ENCODE data around the gene TMEM107. TPM values are rescaled to one million over a fixed set of nuclear protein-coding genes. Genes with fewer than 3 reads are reported as not detected.

The TMEM107 gene
- total RNA-seq, 1 donor, result 8.3 TPM

- peak; percentile 97 for DNase-seq (ENCODE audit: insufficient read length, low spot score, missing footprints)
- peaks cover 44% of the 10 kb centered on the region for H3K36me3 ChIP-seq (ENCODE audit: insufficient read depth, low read length)
- TF ChIP-seq, protein P1, sequence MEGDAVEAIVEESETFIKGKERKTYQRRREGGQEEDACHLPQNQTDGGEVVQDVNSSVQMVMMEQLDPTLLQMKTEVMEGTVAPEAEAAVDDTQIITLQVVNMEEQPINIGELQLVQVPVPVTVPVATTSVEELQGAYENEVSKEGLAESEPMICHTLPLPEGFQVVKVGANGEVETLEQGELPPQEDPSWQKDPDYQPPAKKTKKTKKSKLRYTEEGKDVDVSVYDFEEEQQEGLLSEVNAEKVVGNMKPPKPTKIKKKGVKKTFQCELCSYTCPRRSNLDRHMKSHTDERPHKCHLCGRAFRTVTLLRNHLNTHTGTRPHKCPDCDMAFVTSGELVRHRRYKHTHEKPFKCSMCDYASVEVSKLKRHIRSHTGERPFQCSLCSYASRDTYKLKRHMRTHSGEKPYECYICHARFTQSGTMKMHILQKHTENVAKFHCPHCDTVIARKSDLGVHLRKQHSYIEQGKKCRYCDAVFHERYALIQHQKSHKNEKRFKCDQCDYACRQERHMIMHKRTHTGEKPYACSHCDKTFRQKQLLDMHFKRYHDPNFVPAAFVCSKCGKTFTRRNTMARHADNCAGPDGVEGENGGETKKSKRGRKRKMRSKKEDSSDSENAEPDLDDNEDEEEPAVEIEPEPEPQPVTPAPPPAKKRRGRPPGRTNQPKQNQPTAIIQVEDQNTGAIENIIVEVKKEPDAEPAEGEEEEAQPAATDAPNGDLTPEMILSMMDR (IDR thresholded peaks at IDR 0.05; ENCODE audit: extremely low read depth, low read depth, low read length), result no peak
- peak overlapping the region; percentile 79 for H3K4me3 ChIP-seq (ENCODE audit: insufficient read depth, low read length)
- H3K27me3 ChIP-seq (ENCODE audit: insufficient read depth, low read length), result no peaks in the 10 kb centered on the region
- peaks cover 48% of the 10 kb centered on the region for H3K4me1 ChIP-seq (ENCODE audit: insufficient read depth, low read length)
- peak overlapping the region; percentile 92 for H3K4me2 ChIP-seq (ENCODE audit: insufficient read depth, low read length)
- H3K79me2 ChIP-seq (ENCODE audit: insufficient read depth, low read length), result peaks cover 34% of the 10 kb centered on the region
- H4K20me1 ChIP-seq (ENCODE audit: insufficient read depth, low read length), result peaks cover 36% of the 10 kb centered on the region
- H2AFZ ChIP-seq (ENCODE audit: low read length), result no peak overlapping the region
- H3K9me3 ChIP-seq (ENCODE audit: low read depth, low read length), result no peaks in the 10 kb centered on the region
- peak overlapping the region; percentile 100 for H3K27ac ChIP-seq (ENCODE audit: low read depth, low read length)
Observed at GRCh38 chr17:8151120-8151640, 25.0 kb downstream of the TMEM107 start.

GRCh38 chr17:8150194-8151119, 25.7 kb downstream of the TMEM107 start:
- TF ChIP-seq, protein P1 (IDR thresholded peaks at IDR 0.05; ENCODE audit: extremely low read depth, low read depth, low read length), result no peak
- Histone ChIP-seq H3K4me1 (ENCODE audit: insufficient read depth, low read length) (peaks cover 44% of the 10 kb centered on the region), H3K27ac (ENCODE audit: low read depth, low read length) (peak overlapping the region; percentile 100), H3K9me3 (ENCODE audit: low read depth, low read length) (no peaks in the 10 kb centered on the region), H3K4me2 (ENCODE audit: insufficient read depth, low read length) (peak overlapping the region; percentile 92), H4K20me1 (ENCODE audit: insufficient read depth, low read length) (peaks cover 37% of the 10 kb centered on the region), H3K36me3 (ENCODE audit: insufficient read depth, low read length) (peaks cover 51% of the 10 kb centered on the region), H3K79me2 (ENCODE audit: insufficient read depth, low read length) (peaks cover 29% of the 10 kb centered on the region), H3K4me3 (ENCODE audit: insufficient read depth, low read length) (peak overlapping the region; percentile 79), H3K27me3 (ENCODE audit: insufficient read depth, low read length) (no peaks in the 10 kb centered on the region), H2AFZ (ENCODE audit: low read length) (no peak overlapping the region)
- no peak for DNase-seq (ENCODE audit: insufficient read length, low spot score, missing footprints)

GRCh38 chr17:8149419-8150193, 26.6 kb downstream of the TMEM107 start:
- Histone ChIP-seq H3K36me3 (ENCODE audit: insufficient read depth, low read length) (peaks cover 58% of the 10 kb centered on the region), H3K4me3 (ENCODE audit: insufficient read depth, low read length) (no peak overlapping the region), H2AFZ (ENCODE audit: low read length) (no peak overlapping the region), H4K20me1 (ENCODE audit: insufficient read depth, low read length) (peaks cover 37% of the 10 kb centered on the region), H3K4me2 (ENCODE audit: insufficient read depth, low read length) (peak overlapping the region; percentile 92), H3K4me1 (ENCODE audit: insufficient read depth, low read length) (peaks cover 36% of the 10 kb centered on the region), H3K27me3 (ENCODE audit: insufficient read depth, low read length) (no peaks in the 10 kb centered on the region), H3K9me3 (ENCODE audit: low read depth, low read length) (no peaks in the 10 kb centered on the region), H3K27ac (ENCODE audit: low read depth, low read length) (peak overlapping the region; percentile 100), H3K79me2 (ENCODE audit: insufficient read depth, low read length) (peaks cover 25% of the 10 kb centered on the region)
- TF ChIP-seq, protein P1 (IDR thresholded peaks at IDR 0.05; ENCODE audit: extremely low read depth, low read depth, low read length), result no peak
- DNase-seq (ENCODE audit: insufficient read length, low spot score, missing footprints), result peak; percentile 62

Data from osteoblast (primary cell).